CD4-positive, alpha-beta T cell treated with Interleukin-10 for 1 hour (primary cell): ENCODE results near the gene SBF2.
A peak's percentile ranks its signal among the peaks of the same experiment; 100 is the strongest.

ENCODE experiments used
- DNase-seq: peaks from one replicate; pipeline ENCODE4 v3.0.0-alpha.2; 2020

SBF2 gene

GRCh38 chr11:10317151-10317755 lies 23.2 kb upstream of the SBF2 start:
- no peak for DNase-seq

GRCh38 chr11:10315083-10315482 lies 21.1 kb upstream of the SBF2 start:
- DNase-seq, result no peak

- DNase-seq, result peak; percentile 54
These were observed 20.4 kb upstream of the SBF2 start for GRCh38 chr11:10314199-10315072.

GRCh38 chr11:10311802-10312201 lies 17.8 kb upstream of the SBF2 start:
- no peak for DNase-seq

- no peak for DNase-seq
These were observed 16.4 kb upstream of the SBF2 start for GRCh38 chr11:10310301-10310841.

GRCh38 chr11:10309163-10310093 lies 15.4 kb upstream of the SBF2 start:
- no peak for DNase-seq

- no peak for DNase-seq
These were observed 14.4 kb upstream of the SBF2 start for GRCh38 chr11:10308201-10308954.

DNA sequence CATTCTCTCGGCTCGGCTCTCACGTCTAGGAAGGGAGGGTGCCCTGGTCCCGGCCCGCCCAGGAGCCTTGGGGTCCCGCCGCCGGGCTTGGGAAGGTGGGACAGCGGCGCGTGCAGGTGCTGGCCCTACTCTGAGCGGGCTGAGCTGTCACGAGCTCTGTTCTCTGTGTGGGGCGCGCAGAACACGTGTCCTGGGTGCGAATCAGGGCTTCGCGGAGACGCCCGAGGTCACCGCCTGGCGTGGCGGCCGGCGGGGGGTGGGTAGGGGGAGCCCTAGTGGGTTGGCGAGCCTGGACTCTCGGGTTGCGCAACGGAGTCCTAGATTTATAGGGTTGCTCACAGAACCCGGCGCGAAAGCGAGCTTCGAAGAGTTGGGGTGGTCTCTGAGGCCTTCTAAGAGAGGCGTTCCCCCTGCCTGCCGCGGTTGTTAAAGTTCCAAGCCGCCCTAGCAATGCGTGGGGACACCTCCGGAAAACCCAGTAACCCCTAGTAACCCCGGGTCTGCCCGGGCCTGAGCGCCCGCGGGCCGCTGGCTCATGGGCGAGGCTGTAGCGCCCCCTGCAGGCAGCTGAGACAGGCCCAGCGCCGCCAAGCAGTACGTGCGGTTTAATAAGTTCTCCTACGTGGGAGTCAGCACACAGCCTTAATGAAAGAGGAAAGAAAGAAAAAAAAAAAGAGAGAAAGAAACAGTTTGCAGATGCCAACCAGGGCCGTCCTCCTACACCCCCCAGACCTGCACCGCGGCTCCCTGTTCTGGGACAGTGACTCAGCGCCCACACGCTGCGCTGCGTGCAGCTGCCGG lies 13.6 kb upstream of the SBF2 start:
- peak; percentile 88 for DNase-seq

GRCh38 chr11:10307022-10307399 lies 13.0 kb upstream of the SBF2 start:
- no peak for DNase-seq

DNA sequence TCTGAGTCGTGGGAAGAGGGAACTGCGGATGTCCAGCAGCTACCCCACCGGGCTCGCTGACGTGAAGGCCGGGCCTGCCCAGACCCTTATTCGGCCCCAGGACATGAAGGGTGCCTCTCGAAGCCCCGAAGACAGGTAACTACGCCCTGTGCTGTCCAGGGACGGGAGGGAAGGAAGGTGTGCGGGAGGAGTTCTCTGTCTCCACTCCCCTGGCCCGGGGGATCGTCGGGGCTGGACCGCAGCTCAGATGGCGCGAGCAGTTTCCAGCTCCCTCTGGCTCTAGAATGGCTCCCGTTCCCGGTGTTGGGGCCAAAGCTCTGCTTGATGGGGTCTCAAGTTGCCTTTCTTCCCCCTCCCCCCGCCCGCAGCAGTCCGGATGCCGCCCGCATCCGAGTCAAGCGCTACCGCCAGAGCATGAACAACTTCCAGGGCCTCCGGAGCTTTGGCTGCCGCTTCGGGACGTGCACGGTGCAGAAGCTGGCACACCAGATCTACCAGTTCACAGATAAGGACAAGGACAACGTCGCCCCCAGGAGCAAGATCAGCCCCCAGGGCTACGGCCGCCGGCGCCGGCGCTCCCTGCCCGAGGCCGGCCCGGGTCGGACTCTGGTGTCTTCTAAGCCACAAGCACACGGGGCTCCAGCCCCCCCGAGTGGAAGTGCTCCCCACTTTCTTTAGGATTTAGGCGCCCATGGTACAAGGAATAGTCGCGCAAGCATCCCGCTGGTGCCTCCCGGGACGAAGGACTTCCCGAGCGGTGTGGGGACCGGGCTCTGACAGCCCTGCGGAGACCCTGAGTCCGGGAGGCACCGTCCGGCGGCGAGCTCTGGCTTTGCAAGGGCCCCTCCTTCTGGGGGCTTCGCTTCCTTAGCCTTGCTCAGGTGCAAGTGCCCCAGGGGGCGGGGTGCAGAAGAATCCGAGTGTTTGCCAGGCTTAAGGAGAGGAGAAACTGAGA lies 12.2 kb upstream of the SBF2 start:
- DNase-seq, result no peak

- DNase-seq, result no peak
These were observed 11.4 kb upstream of the SBF2 start for GRCh38 chr11:10305262-10305963.

DNA sequence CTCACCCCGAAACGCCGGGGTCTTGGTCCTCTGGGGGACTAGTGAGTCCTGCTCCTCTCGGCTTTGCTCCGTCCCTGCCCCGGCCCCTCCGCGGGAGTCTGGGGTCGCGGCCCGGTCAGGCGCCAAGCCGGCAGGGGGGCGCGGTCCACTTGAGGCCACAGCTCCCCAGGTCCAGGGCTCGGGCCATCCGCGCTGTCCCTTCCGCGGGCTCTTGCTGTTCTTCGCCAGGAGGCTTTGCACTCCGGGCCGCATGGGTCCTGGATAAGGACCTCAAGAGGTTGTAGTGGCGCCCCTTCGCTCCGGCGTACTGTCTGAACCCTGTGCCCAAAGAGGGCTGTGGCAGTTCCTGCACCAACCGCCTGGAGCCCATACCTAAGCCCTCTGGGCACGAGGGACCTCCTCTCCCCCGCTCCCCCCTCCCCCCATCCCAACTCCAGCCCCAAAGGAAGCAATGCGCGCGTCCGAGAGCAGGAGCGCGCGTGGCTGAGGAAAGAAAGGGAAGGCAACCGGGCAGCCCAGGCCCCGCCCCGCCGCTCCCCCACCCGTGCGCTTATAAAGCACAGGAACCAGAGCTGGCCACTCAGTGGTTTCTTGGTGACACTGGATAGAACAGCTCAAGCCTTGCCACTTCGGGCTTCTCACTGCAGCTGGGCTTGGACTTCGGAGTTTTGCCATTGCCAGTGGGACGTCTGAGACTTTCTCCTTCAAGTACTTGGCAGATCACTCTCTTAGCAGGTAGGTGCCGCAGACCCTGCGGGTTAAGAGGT lies 10.7 kb upstream of the SBF2 start, which contains the start of gene ADM:
TSS of gene ADM (plus strand) at position 579 of the 767 bp plus-strand sequence. CDS start 628 bp downstream, outside the sequence.
- DNase-seq, result peak; percentile 44

GRCh38 chr11:10303558-10304363 lies 9.7 kb upstream of the SBF2 start:
- no peak for DNase-seq

GRCh38 chr11:10302744-10303557 lies 8.9 kb upstream of the SBF2 start:
- DNase-seq, result peak; percentile 76

GRCh38 chr11:10302359-10302743 lies 8.3 kb upstream of the SBF2 start:
- DNase-seq, result no peak

DNA sequence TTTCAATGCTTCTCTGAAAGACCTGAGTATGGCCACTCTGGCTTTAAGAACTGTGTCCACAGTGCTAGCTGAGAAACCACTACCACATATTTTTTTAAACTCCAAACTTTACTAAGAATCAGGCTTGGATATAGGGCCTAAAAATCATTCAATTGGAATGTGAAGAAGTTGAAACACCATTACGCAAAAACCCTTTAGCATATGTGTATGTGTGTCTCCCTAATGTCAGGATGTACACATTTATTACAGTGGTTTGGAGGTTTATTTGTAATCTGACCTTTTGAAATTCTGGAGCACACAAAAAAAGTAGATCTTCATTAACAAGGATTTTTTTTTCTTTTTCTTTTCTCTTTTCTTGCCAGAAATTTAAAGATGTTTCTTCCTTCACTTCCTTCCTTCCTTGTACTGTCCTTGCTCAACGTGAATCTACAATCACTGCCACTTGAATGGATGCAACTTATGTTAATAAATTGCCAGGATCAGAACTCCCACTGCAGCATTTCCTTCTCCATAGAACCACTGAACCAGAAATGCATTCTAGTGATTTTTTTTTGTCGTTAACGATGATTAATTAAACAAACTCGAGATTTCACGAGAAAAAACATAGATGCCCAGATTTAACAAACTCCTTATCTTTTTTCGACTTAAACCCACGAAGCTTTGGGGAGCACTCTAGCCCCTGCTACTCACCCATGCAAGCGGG lies 7.8 kb upstream of the SBF2 start:
- DNase-seq, result no peak
